Heart right ventricle (tissue), 16 donors: Measurements from ENCODE around the gene ZNF526. TPM values are rescaled to one million over a fixed set of nuclear protein-coding genes. Genes with fewer than 3 reads are reported as not detected.

Experiments
- ATAC-seq, 8 donors: fragments of 200-7000 bp; cut with Tn5 transposase; one replicate each; pipeline ENCODE4 v1.9.1; 2020; ENCODE audit warnings: mild to moderate bottlenecking in 8 of 8, moderate library complexity in 8 of 8, moderate number of reproducible peaks in 1 of 8
- DNase-seq, 2 donors: peaks; one replicate each; pipeline ENCODE4 v3.0.0-alpha.2; 2020
- H3K27ac ChIP-seq, 10 donors: fragments of 200-600 bp; sonication (generic) in 2 of 10; one replicate each; pipeline versions ENCODE4 v1.5.0 to v1.8.0; 2020 to 2022; ENCODE audit warnings: mild to moderate bottlenecking in 3 of 10
- H3K27me3 ChIP-seq, 7 donors: fragments of 200-600 bp; one replicate each; pipeline ENCODE4 v1.8.0; 2021 to 2022; ENCODE audit warnings: mild to moderate bottlenecking in 2 of 7
- H3K36me3 ChIP-seq, 9 donors: fragments of 200-600 bp; sonication (generic) in 1 of 9; one replicate each; pipeline versions ENCODE4 v1.5.0 to v1.8.0; 2020 to 2022; ENCODE audit warnings: mild to moderate bottlenecking in 2 of 9
- H3K4me1 ChIP-seq, 9 donors: fragments of 200-600 bp; sonication (generic) in 1 of 9; one replicate each; pipeline versions ENCODE4 v1.5.0 to v1.8.0; 2020 to 2022; ENCODE audit warnings: mild to moderate bottlenecking in 4 of 9
- H3K4me3 ChIP-seq, 10 donors: fragments of 200-600 bp; sonication (generic) in 2 of 10; one replicate each; pipeline versions ENCODE4 v1.5.0 to v1.8.0; 2020 to 2022; ENCODE audit warnings: mild to moderate bottlenecking in 7 of 10, moderate library complexity in 2 of 10
- H3K9me3 ChIP-seq, 11 donors: fragments of 200-600 bp in 10 of 11; sonication (generic) in 2 of 11; one replicate each; pipeline versions ENCODE4 v1.5.0 to v1.8.0; 2013 to 2022; ENCODE audit warnings: mild to moderate bottlenecking in 2 of 11, control low read depth in 1 of 11, moderate library complexity in 1 of 11
- WGBS, 2 donors: extraction: QIAGEN DNeasy Blood & Tissue Kit; methylation state at CpG; one replicate each; pipeline ENCODE4 v1.1.7; 2013; ENCODE audit warnings: inconsistent platforms in 1 of 2; 5-methylcytosine and 5-hydroxymethylcytosine counted together
- intact Hi-C, 10 donors: fragments of 100-400 bp; cut with DNase I; formaldehyde crosslinking; loops; one replicate each; pipeline versions ENCODE4 v1.11.1 to v1.14.2; 2022
- polyA plus RNA-seq, 2 donors: library from polyadenylated mRNA; stranded (reverse); fragments of 200-250 nt; gene quantifications; one replicate each; pipeline ENCODE4 v1.2.3, GENCODE V29; 2013
- total RNA-seq, 10 donors: library from RNA; stranded (reverse); fragmentation: NEBNext Ultra II Directional in 3 of 10; extraction: Animal tissue kit (Norgen Biotek cat#: 25700) in 3 of 10; gene quantifications; one replicate each; pipeline versions ENCODE4 v1.2.1 to v1.2.4, GENCODE V29; 2021 to 2023
- TF ChIP-seq, protein P1 (sequence below), 9 donors: fragments of 200-600 bp; sonication (generic) in 2 of 9; IDR thresholded peaks; one replicate each; pipeline versions ENCODE4 v1.5.0 to v1.8.0; 2021 to 2022; ENCODE audit warnings: antibody characterized with exemption in 9 of 9, mild to moderate bottlenecking in 5 of 9, moderate library complexity in 1 of 9
- donor health status: Arrhythmogenic right ventricular cardiomyopathy.
- donor health status: ischemic (EF 13 %, LVEDD 7.1; RV severe dilation, severe dysfunction).
- donor health status: healthy with polysubstance abuse.
- donor health status: DM: no; HTN: yes; CAD: no.
- donor health status: DM: no; HTN: no; CAD: no.
- donor health status: ischemic (EF 25% LVEDD 6.9; RV normal size, moderate dysfunction).
- donor health status: ischemic (EF 25% LVEDD 5.7; RV mildly dilated, moderate dysfunction).
- donor health status: healthy.
- donor health status: DM: yes; HTN: yes; CAD: no.
- donor health status: Ischemic cardiomyopathy.
- donor health status: ischemic (EF 35%, LVEDD 5.7; RV mildly dilated, moderate dysfunction).
- donor health status: nonischemic (EF 11% LVEDD 7.7; RV severe dilation, severe dysfunction).
- donor health status: DM: yes; HTN: yes; CAD: no.
- donor health status: PGD.
- donor health status: ischemic (EF 29% LVEDD 5.4; RV normal size, mild dysfunction).
- donor health status: nonischemic (EF 23%, LVEDD 6.1; RV moderate dilation, normal function).

Gene ZNF526
- total and polyA plus RNA-seq, 12 donors, result 3.2 to 7.0 (median 5.1) TPM

DNA sequence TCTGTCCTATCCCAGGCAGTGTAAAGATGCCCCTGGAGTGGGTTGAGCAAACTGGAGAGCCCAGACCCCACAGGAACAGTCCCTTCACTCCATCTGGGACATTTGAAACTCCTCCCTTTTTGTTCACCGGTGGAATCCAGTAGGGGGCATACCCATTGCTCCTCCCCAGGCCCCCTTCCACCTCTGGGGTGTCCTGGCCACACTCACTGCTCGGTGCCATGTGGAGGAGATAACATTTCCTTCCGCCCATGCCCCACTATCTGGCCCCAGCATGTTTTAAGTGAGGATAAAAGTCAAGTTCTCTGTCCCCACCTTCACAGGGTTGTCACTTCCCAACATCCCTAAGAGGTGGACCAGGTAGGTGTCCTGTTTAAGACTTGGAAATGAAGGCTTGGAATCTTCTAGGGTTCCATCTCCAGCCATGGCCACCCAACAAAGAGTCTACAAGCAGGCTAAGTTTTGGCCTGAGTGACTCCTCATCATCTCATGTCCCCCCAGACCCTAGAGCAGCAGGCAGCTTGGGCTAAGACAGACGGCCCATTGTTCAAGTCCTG, 9.3 kb downstream of the ZNF526 start:
- WGBS, 2 donors, result 66 to 68% methylated on average over 4 of the region's 4 CpGs
- Histone ChIP-seq H3K36me3 (peaks cover 0 to 100% (median 64%) of the 10 kb centered on the region in 9 donors), H3K4me3 (no peak overlapping the region), H3K27ac (no peak overlapping the region), H3K9me3 (no peaks in the 10 kb centered on the region), H3K4me1 (peaks cover 0 to 7% (median 3%) of the 10 kb centered on the region in 9 donors), H3K27me3 (no peaks in the 10 kb centered on the region)
- TF ChIP-seq, protein P1, sequence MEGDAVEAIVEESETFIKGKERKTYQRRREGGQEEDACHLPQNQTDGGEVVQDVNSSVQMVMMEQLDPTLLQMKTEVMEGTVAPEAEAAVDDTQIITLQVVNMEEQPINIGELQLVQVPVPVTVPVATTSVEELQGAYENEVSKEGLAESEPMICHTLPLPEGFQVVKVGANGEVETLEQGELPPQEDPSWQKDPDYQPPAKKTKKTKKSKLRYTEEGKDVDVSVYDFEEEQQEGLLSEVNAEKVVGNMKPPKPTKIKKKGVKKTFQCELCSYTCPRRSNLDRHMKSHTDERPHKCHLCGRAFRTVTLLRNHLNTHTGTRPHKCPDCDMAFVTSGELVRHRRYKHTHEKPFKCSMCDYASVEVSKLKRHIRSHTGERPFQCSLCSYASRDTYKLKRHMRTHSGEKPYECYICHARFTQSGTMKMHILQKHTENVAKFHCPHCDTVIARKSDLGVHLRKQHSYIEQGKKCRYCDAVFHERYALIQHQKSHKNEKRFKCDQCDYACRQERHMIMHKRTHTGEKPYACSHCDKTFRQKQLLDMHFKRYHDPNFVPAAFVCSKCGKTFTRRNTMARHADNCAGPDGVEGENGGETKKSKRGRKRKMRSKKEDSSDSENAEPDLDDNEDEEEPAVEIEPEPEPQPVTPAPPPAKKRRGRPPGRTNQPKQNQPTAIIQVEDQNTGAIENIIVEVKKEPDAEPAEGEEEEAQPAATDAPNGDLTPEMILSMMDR (IDR thresholded peaks at IDR 0.05), result no peak
- no peak for ATAC-seq
- intact Hi-C loops, result no loop called here
- DNase-seq, result no peak

DNA sequence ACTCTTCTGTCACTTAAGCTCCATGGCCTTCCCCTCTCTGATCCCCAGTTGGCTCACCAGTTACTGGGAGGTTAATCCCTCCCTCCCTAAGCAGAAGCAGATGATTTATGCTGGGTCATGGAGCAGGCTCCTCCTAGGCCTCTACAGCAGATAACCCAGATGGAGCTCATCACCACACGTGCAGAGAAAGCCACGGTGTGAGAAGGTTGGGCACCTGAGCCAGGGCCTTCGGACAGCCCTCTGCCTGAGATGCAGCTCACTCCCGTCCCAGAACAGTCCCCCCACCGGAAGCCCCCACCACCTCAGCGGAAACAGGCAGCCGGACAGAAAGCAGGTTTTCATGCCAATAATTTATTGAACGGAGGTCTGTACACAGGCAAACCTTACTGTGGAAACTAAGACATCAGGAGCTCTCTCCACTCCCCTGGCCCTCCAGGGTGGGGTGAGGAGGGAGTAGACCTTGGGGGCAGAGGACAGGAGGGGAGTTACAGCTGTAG, 9.8 kb downstream of the ZNF526 start:
- 52 to 66% methylated on average over 8 of the region's 8 CpGs for WGBS, 2 donors
- H3K27ac ChIP-seq, result no peak overlapping the region
- peak in 4 of 8 donors; percentile 13 to 37 (median 20) for ATAC-seq
- no peaks in the 10 kb centered on the region for H3K27me3 ChIP-seq
- H3K4me3 ChIP-seq, result no peak overlapping the region
- peaks cover 0 to 100% (median 65%) of the 10 kb centered on the region in 9 donors for H3K36me3 ChIP-seq
- peaks cover 0 to 7% (median 3%) of the 10 kb centered on the region in 9 donors for H3K4me1 ChIP-seq
- DNase-seq, result no peak
- intact Hi-C loops, result no loop called here
- TF ChIP-seq, protein P1 (IDR thresholded peaks at IDR 0.05), result no peak
- H3K9me3 ChIP-seq, result no peaks in the 10 kb centered on the region

DNA sequence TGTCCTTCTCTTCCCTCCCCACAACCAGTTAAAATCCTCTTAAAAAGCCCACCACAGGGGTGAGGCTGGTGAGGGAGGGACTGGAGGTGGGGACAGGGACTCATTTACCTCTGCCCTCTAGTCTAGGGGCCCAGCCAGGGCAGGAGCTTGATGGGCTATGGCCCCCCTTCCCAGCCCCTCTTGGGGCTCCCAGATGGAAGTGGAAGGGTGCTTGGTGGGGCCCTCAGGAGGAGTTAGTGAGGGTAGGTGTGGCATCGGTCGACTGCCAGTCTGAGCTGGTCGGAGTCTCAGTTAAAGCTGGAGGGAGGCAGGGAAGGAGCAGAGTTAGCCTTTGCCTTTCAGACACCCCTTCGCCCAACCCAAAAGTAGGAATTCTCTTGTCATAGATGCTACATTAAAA, 10.5 kb downstream of the ZNF526 start:
- peaks cover 0 to 7% (median 3%) of the 10 kb centered on the region in 9 donors for H3K4me1 ChIP-seq
- DNase-seq (no peak), ATAC-seq (peak in 1 of 8 donors; percentile 7)
- WGBS, 2 donors, result 91 to 93% methylated on average over 4 of the region's 4 CpGs
- intact Hi-C loops, result no loop called here
- TF ChIP-seq, protein P1 (IDR thresholded peaks at IDR 0.05), result no peak
- H3K36me3 ChIP-seq, result peaks cover 0 to 100% (median 63%) of the 10 kb centered on the region in 9 donors
- peak overlapping the region in 1 of 10 donors; percentile 48 for H3K27ac ChIP-seq
- H3K9me3 ChIP-seq, result no peaks in the 10 kb centered on the region
- H3K27me3 ChIP-seq, result no peaks in the 10 kb centered on the region
- no peak overlapping the region for H3K4me3 ChIP-seq

DNA sequence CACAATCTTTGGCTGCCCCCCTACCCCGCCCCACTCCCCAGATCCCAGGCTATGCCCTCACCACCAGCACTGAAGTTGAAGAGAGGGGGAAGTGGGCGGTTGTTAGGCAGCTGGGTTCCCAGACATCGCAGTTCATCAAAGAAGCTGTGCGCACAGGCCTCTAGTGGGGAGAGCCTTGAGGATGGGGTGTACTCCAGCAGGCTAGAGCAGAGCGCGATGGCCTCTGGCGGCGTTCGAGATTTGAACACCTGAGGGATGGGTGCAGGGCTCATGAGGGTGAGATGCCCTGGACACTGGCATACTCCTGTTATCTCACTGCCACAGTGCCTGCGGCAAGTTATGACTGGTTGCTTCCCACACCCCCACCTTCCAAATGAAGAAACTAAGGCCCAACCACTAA, 12.3 kb downstream of the ZNF526 start:
- 94 to 97% methylated on average over 10 of the region's 10 CpGs for WGBS, 2 donors
- H3K27me3 ChIP-seq, result no peaks in the 10 kb centered on the region
- DNase-seq (no peak), ATAC-seq (no peak)
- TF ChIP-seq, protein P1 (IDR thresholded peaks at IDR 0.05), result no peak
- H3K27ac ChIP-seq, result no peak overlapping the region
- intact Hi-C loops, result no loop called here
- no peak overlapping the region for H3K4me3 ChIP-seq
- no peaks in the 10 kb centered on the region for H3K9me3 ChIP-seq
- H3K4me1 ChIP-seq, result peaks cover 0 to 7% (median 3%) of the 10 kb centered on the region in 9 donors
- H3K36me3 ChIP-seq, result peaks cover 0 to 100% (median 66%) of the 10 kb centered on the region in 9 donors
